OCI-M2 (cell line): ENCODE results near the gene MTFP1.
"Not testable (repeated sequence)": the region's sequence is repeated elsewhere in the genome, so short reads cannot be mapped to it uniquely, and the experiment has no call there.

Experiments
- DNase-seq: peaks from one replicate; lab custom pipeline; 2025; ENCODE audit not compliant: unreplicated experiment; lab: John Stamatoyannopoulos, UW

MTFP1 gene

GRCh38 chr22:30402028-30402765 is 23.4 kb upstream of the MTFP1 start:
- DNase-seq = no peak

- not testable (repeated sequence) for DNase-seq
These were observed 22.8 kb upstream of the MTFP1 start for GRCh38 chr22:30402766-30403104.

GRCh38 chr22:30404307-30404706 is 21.3 kb upstream of the MTFP1 start:
- no peak for DNase-seq

- no peak for DNase-seq
These were observed 19.8 kb upstream of the MTFP1 start for GRCh38 chr22:30405731-30406130.

GRCh38 chr22:30406400-30406799 is 19.2 kb upstream of the MTFP1 start:
- no peak for DNase-seq

- no peak for DNase-seq
These were observed 17.0 kb upstream of the MTFP1 start for GRCh38 chr22:30408388-30409102.

- DNase-seq = no peak
These were observed 13.8 kb upstream of the MTFP1 start for GRCh38 chr22:30411780-30412179.

GRCh38 chr22:30413001-30413400 is 12.6 kb upstream of the MTFP1 start:
- no peak for DNase-seq

- DNase-seq = no peak
These were observed 11.6 kb upstream of the MTFP1 start for GRCh38 chr22:30413745-30414524.

GRCh38 chr22:30414525-30415047 is 11.0 kb upstream of the MTFP1 start:
- no peak for DNase-seq

- DNase-seq = no peak
These were observed 9.2 kb upstream of the MTFP1 start for GRCh38 chr22:30416403-30416802.

GRCh38 chr22:30416837-30417236 is 8.7 kb upstream of the MTFP1 start:
- DNase-seq = no peak

- DNase-seq = no peak
These were observed 5.0 kb upstream of the MTFP1 start for GRCh38 chr22:30420347-30421125.

GRCh38 chr22:30421695-30422480 is 3.7 kb upstream of the MTFP1 start:
- DNase-seq = no peak

- DNase-seq = no peak
These were observed 2.9 kb upstream of the MTFP1 start for GRCh38 chr22:30422481-30423300.

GRCh38 chr22:30423301-30423958 is 2.1 kb upstream of the MTFP1 start:
- no peak for DNase-seq

- peak; percentile 95 for DNase-seq
These were observed 1.5 kb upstream of the MTFP1 start for GRCh38 chr22:30423959-30424533.

- DNase-seq = no peak
These were observed 838 bp upstream of the MTFP1 start for GRCh38 chr22:30424534-30425326.
